HCT116 (cell line): ENCODE results near the gene BLNK. TPM values are rescaled to one million over a fixed set of nuclear protein-coding genes. Genes with fewer than 3 reads are reported as not detected.

Source experiments
- ATAC-seq: fragments of 200-7000 bp; cut with Tn5 transposase; 2 replicates; pipeline ENCODE4 v1.9.1; 2020; ENCODE audit warnings: mild to moderate bottlenecking, moderate library complexity
- BruUV-seq: library from RNA; stranded (reverse); fragments of 400-500 nt; replicated peaks from 2 replicates; lab custom pipeline; 2021; lab: Mats Ljungman, UMichigan
- CTCF ChIA-PET: fragments of 300-600 bp; sonication (Branson Sonifier 250); formaldehyde crosslinking; loops from one replicate; lab custom pipeline; 2021; ENCODE audit warnings: antibody characterized with exemption; lab: Charles Lee
- POLR2A ChIA-PET: fragments of 300-600, 350-600 bp; sonication (Branson Sonifier 250); formaldehyde crosslinking; loops from one replicate; lab custom pipeline; 2021; ENCODE audit warnings: antibody characterized with exemption; lab: Charles Lee
- RAD21 ChIA-PET, 2 experiments: fragments of 300-600 bp; sonication (Branson Sonifier 250); formaldehyde crosslinking; loops; one replicate each; lab custom pipeline; 2023; ENCODE audit warnings: low total read pairs in 2 of 2; ENCODE audit not compliant: uncharacterized antibody in 2 of 2, unreplicated experiment in 2 of 2, low non-redundant PET in 1 of 2; lab: Charles Lee
- DNase-seq: peaks from one replicate; pipeline ENCODE4 v3.0.0-alpha.2; 2010; ENCODE audit warnings: low read depth, low spot score
- H2AFZ ChIP-seq: fragments of 200-600 bp; shearing (Covaris generic), sonication (generic); 2 replicates; pipeline ENCODE4 v1.6.1; 2017; ENCODE audit warnings: low read depth, mixed run types, mixed read lengths, antibody characterized with exemption, low read length; ENCODE audit not compliant: poor library complexity, severe bottlenecking
- H3K27ac ChIP-seq: 2 replicates; pipeline ENCODE4 v1.5.1; 2012; ENCODE audit warnings: low read depth, low read length
- H3K27me3 ChIP-seq: fragments of 200-600 bp; sonication (generic); 2 replicates; pipeline ENCODE4 v1.6.1; 2016; ENCODE audit warnings: mixed run types, low read length, mixed read lengths; ENCODE audit not compliant: insufficient read depth
- H3K36me3 ChIP-seq, 2 experiments: fragments of 200-500 bp in 1 of 2; fragments of 200-600 bp in 1 of 2; sonication (Bioruptor generic) in 1 of 2; sonication (generic) in 1 of 2; 2 replicates each; pipeline versions ENCODE4 v1.5.1 to v1.6.1; 2014 to 2016; ENCODE audit warnings: low read length in 2 of 2, inconsistent platforms in 1 of 2, mixed read lengths in 1 of 2, mixed run types in 1 of 2; ENCODE audit not compliant: insufficient read depth in 2 of 2, control insufficient read depth in 1 of 2
- H3K4me1 ChIP-seq, 2 experiments: fragments of 200-600 bp in 1 of 2; sonication (generic) in 1 of 2; 2 replicates each; pipeline versions ENCODE4 v1.5.1 to v1.6.1; 2012 to 2017; ENCODE audit warnings: low read length in 2 of 2, inconsistent platforms in 1 of 2, mild to moderate bottlenecking in 1 of 2, mixed read lengths in 1 of 2, mixed run types in 1 of 2, moderate library complexity in 1 of 2; ENCODE audit not compliant: insufficient read depth in 2 of 2, control insufficient read depth in 1 of 2
- H3K4me2 ChIP-seq: fragments of 200-600 bp; sonication (generic); 2 replicates; pipeline ENCODE4 v1.6.1; 2017; ENCODE audit warnings: mixed run types, low read length, mixed read lengths
- H3K4me3 ChIP-seq, 2 experiments: fragments of 200-600 bp in 1 of 2; sonication (generic) in 1 of 2; replicated peaks in 1 of 2; 2 replicates each; pipeline ENCODE4 v1.5.1; 2011 to 2016; ENCODE audit warnings: low read length in 2 of 2, control low read depth in 1 of 2, low read depth in 1 of 2, mild to moderate bottlenecking in 1 of 2, mixed read lengths in 1 of 2, mixed run types in 1 of 2
- H3K79me2 ChIP-seq: fragments of 200-600 bp; sonication (generic); 2 replicates; pipeline ENCODE4 v1.6.1; 2017; ENCODE audit warnings: mild to moderate bottlenecking, mixed run types, low read length, moderate library complexity, mixed read lengths; ENCODE audit not compliant: insufficient read depth
- H3K9ac ChIP-seq: fragments of 200-600 bp; sonication (generic); 2 replicates; pipeline ENCODE4 v1.6.1; 2016; ENCODE audit warnings: low read length, mixed read lengths
- H3K9me2 ChIP-seq: fragments of 200-600 bp; sonication (generic), shearing (Covaris generic); 2 replicates; pipeline ENCODE4 v1.6.1; 2017; ENCODE audit warnings: mixed run types, mild to moderate bottlenecking, moderate library complexity; ENCODE audit not compliant: insufficient read depth
- H3K9me3 ChIP-seq, 2 experiments: fragments of 200-500 bp in 1 of 2; fragments of 200-600 bp in 1 of 2; sonication (Bioruptor generic) in 1 of 2; sonication (generic) in 1 of 2; 2 replicates each; pipeline ENCODE4 v1.6.1; 2014 to 2017; ENCODE audit warnings: low read length in 2 of 2, mixed read lengths in 2 of 2, inconsistent platforms in 1 of 2, low read depth in 1 of 2, mild to moderate bottlenecking in 1 of 2, mixed run types in 1 of 2, moderate library complexity in 1 of 2; ENCODE audit not compliant: control insufficient read depth in 1 of 2, insufficient read depth in 1 of 2
- H4K20me1 ChIP-seq: fragments of 200-600 bp; sonication (generic), shearing (Covaris generic); 2 replicates; pipeline ENCODE4 v1.6.1; 2017; ENCODE audit warnings: mixed run types, mild to moderate bottlenecking, moderate library complexity; ENCODE audit not compliant: insufficient read depth
- CBX3 ChIP-seq: IDR thresholded peaks from 2 replicates; pipeline ENCODE4 v1.6.1; 2012; ENCODE audit warnings: low read depth
- EGR1 ChIP-seq: IDR thresholded peaks from 2 replicates; pipeline ENCODE4 v1.6.1; 2012; ENCODE audit warnings: low read depth
- EZH2phosphoT487 ChIP-seq: fragments of 200-600 bp; IDR thresholded peaks from 2 replicates; pipeline ENCODE4 v1.6.1; 2018; ENCODE audit warnings: antibody characterized with exemption, borderline replicate concordance
- POLR2A ChIP-seq: IDR thresholded peaks from 2 replicates; pipeline ENCODE4 v1.7.0; 2011; ENCODE audit warnings: borderline replicate concordance; ENCODE audit not compliant: insufficient read depth, insufficient read length; ENCODE audit errors: extremely low read depth
- POLR2AphosphoS5 ChIP-seq: IDR thresholded peaks from 2 replicates; pipeline ENCODE4 v1.6.1; 2011; ENCODE audit warnings: mild to moderate bottlenecking, low read depth, low read length, moderate library complexity
- SIN3A ChIP-seq: IDR thresholded peaks from 2 replicates; pipeline ENCODE4 v1.6.1; 2012; ENCODE audit warnings: low read depth
- SP1 ChIP-seq: IDR thresholded peaks from 2 replicates; pipeline ENCODE4 v1.6.1; 2012; ENCODE audit warnings: low read depth
- SRF ChIP-seq: IDR thresholded peaks from 2 replicates; pipeline ENCODE4 v1.6.1; 2012; ENCODE audit warnings: low read depth
- YY1 ChIP-seq: IDR thresholded peaks from 2 replicates; pipeline ENCODE4 v1.6.1; 2011; ENCODE audit warnings: low read length, low read depth, moderate library complexity, mild to moderate bottlenecking; ENCODE audit not compliant: insufficient replicate concordance; ENCODE audit errors: extremely low read depth
- ZBTB33 ChIP-seq: IDR thresholded peaks from 2 replicates; pipeline ENCODE4 v1.6.1; 2011; ENCODE audit warnings: mild to moderate bottlenecking, low read length, moderate library complexity; ENCODE audit not compliant: insufficient replicate concordance; ENCODE audit errors: extremely low read depth
- intact Hi-C: fragments of 100-400 bp; cut with micrococcal nuclease; formaldehyde crosslinking; loops from 2 replicates; pipeline ENCODE4 v1.10.0; 2022
- total RNA-seq: library from RNA; stranded (reverse); gene quantifications from one replicate; pipeline ENCODE4 v1.2.1, GENCODE V29; 2021; ENCODE audit not compliant: unreplicated experiment

The BLNK gene
- total RNA-seq, 1 experiment from 2014 or later = 0.59 TPM

- Histone ChIP-seq H3K9me2 (no peaks in the 10 kb centered on the region), H3K4me3 (no peak overlapping the region), H3K27me3 (no peaks in the 10 kb centered on the region), H3K36me3 (no peaks in the 10 kb centered on the region), H3K79me2 (no peaks in the 10 kb centered on the region), H3K9me3 (no peaks in the 10 kb centered on the region), H2AFZ (no peak overlapping the region), H3K4me1 (peaks cover 4 to 16% of the 10 kb centered on the region in 2 experiments; a peak in 3 of 4 replicates), H3K4me2 (no peak overlapping the region), H3K27ac (no peak overlapping the region), H3K9ac (no peak overlapping the region), H4K20me1 (no peaks in the 10 kb centered on the region)
- ChIA-PET POLR2A (no interaction called here), CTCF (no interaction called here), RAD21 (no interaction called here)
- no peak for ATAC-seq
- no peak for TF ChIP-seq SIN3A
- no peak for TF ChIP-seq ZBTB33
- no peak for TF ChIP-seq EGR1
- no peak for TF ChIP-seq SRF
- TF ChIP-seq CBX3 = no peak
- TF ChIP-seq SP1 = no peak
- TF ChIP-seq YY1 = no peak
- intact Hi-C loops = no loop called here
- BruUV-seq = no TSS peak
- no peak for DNase-seq
Observed at GRCh38 chr10:96283351-96283750, 12.0 kb upstream of the BLNK start.

GRCh38 chr10:96281444-96282029, 10.2 kb upstream of the BLNK start:
- RAD21 ChIA-PET = no interaction called here
- Histone ChIP-seq H3K9me3 (no peaks in the 10 kb centered on the region), H3K36me3 (no peaks in the 10 kb centered on the region), H3K9me2 (no peaks in the 10 kb centered on the region), H3K4me3 (no peak overlapping the region), H2AFZ (no peak overlapping the region), H3K79me2 (no peaks in the 10 kb centered on the region), H3K9ac (no peak overlapping the region), H3K27me3 (no peaks in the 10 kb centered on the region), H4K20me1 (no peaks in the 10 kb centered on the region), H3K4me2 (no peak overlapping the region), H3K27ac (no peak overlapping the region), H3K4me1 (peaks cover 0 to 7% of the 10 kb centered on the region in 2 experiments; a peak in 2 of 4 replicates)
- ATAC-seq = no peak
- BruUV-seq = no TSS peak
- no peak for DNase-seq
- intact Hi-C loops = no loop called here
- CTCF ChIA-PET = interaction anchor here (1.0 kb wide), 1 partner anchor 52 kb away, joined by 3 read pairs; no protein-coding TSS in a partner anchor
- POLR2A ChIA-PET = no interaction called here
- TF ChIP-seq ZBTB33 (no peak), EZH2phosphoT487 (no peak), POLR2AphosphoS5 (no peak), POLR2A (no peak)
